Activated CD8-positive, alpha-beta T cell treated with anti-CD3 and anti-CD28 coated beads for 36 hours (primary cell): ENCODE data around the gene RASGRP2. TPM values are rescaled to one million over a fixed set of nuclear protein-coding genes. Genes with fewer than 3 reads are reported as not detected.

Experiments
- ATAC-seq: fragments of 200-7000 bp; cut with Tn5 transposase; one replicate; pipeline ENCODE4 v1.10.0; 2021; ENCODE audit warnings: mild to moderate bottlenecking, moderate library complexity
- CTCF ChIA-PET: fragments of 350-600 bp; sonication (Branson Sonifier 250); formaldehyde crosslinking; loops from one replicate; lab custom pipeline; 2021; ENCODE audit warnings: antibody characterized with exemption; lab: Charles Lee
- POLR2A ChIA-PET: fragments of 350-600 bp; sonication (Branson Sonifier 250); formaldehyde crosslinking; loops from one replicate; lab custom pipeline; 2021; ENCODE audit warnings: antibody characterized with exemption; lab: Charles Lee
- DNase-seq: peaks from one replicate; pipeline ENCODE4 v3.0.0-alpha.2; 2020
- H3K27ac Mint-ChIP-seq: one replicate; pipeline ENCODE4 v1.8.0; 2021; ENCODE audit warnings: mild to moderate bottlenecking, mixed read lengths
- H3K27me3 Mint-ChIP-seq: one replicate; pipeline ENCODE4 v1.8.0; 2021; ENCODE audit warnings: mixed read lengths
- H3K36me3 Mint-ChIP-seq: one replicate; pipeline ENCODE4 v1.8.0; 2021; ENCODE audit warnings: low read depth, mixed read lengths
- H3K4me1 Mint-ChIP-seq: one replicate; pipeline ENCODE4 v1.8.0; 2021; ENCODE audit warnings: low read depth, mixed read lengths
- H3K4me3 Mint-ChIP-seq: one replicate; pipeline ENCODE4 v1.8.0; 2021; ENCODE audit warnings: mild to moderate bottlenecking, moderate library complexity, mixed read lengths
- H3K9me3 Mint-ChIP-seq: one replicate; pipeline ENCODE4 v1.8.0; 2021; ENCODE audit warnings: mixed read lengths
- CTCF ChIP-seq: fragments of 200-600 bp; IDR thresholded peaks from one replicate; pipeline ENCODE4 v1.8.0; 2022; ENCODE audit warnings: antibody characterized with exemption, mild to moderate bottlenecking
- intact Hi-C: fragments of 100-400 bp; cut with micrococcal nuclease; formaldehyde crosslinking; loops from one replicate; pipeline ENCODE4 v1.10.0; 2022
- total RNA-seq, 2 experiments: library from RNA; stranded (reverse); gene quantifications; one replicate each; pipeline ENCODE4 v1.2.3, GENCODE V29; 2021

Gene RASGRP2
- total RNA-seq = 1 to 10 TPM; 7.8 to 8.2 TPM

- DNase-seq (peak; percentile 90), ATAC-seq (peak; percentile 59)
- peak; percentile 47 for TF ChIP-seq CTCF
- H3K9me3 Mint-ChIP-seq = no peaks in the 10 kb centered on the region
- no peaks in the 10 kb centered on the region for H3K36me3 Mint-ChIP-seq
- H3K4me3 Mint-ChIP-seq = peak within 1 kb of the TSS; percentile 65
- H3K4me1 Mint-ChIP-seq = peaks cover 20% of the 10 kb centered on the region
- intact Hi-C loops = loop anchor here (10.0 kb wide), 1 partner anchor 59 kb away; no protein-coding TSS in a partner anchor
- POLR2A ChIA-PET = interaction anchor here (1.1 to 16.1 kb wide), 6 partner anchors 23 to 120 kb away, joined by 3 to 331 read pairs (median 3); partner anchors contain the start of genes MEN1, PYGM and SF1
- peak within 1 kb of the TSS; percentile 22 for H3K27ac Mint-ChIP-seq
- CTCF ChIA-PET = interaction anchor here (0.6 to 6.8 kb wide), 19 partner anchors 10 to 391 kb away, joined by 3 to 54 read pairs (median 5); partner anchors contain the start of genes EHD1, PYGM and SF1
- H3K27me3 Mint-ChIP-seq = no peaks in the 10 kb centered on the region
Observed at GRCh38 chr11:64743591-64744543, at the start of gene RASGRP2. Gene RASGRP2, minus strand, starts transcription at chr11:64744142. Its CDS starts 1,276 bp downstream, at chr11:64742866.

- Mint-ChIP-seq H3K4me1 (peaks cover 20% of the 10 kb centered on the region), H3K27ac (peak overlapping the region; percentile 5), H3K9me3 (no peaks in the 10 kb centered on the region), H3K36me3 (peaks cover 9% of the 10 kb centered on the region), H3K27me3 (no peaks in the 10 kb centered on the region), H3K4me3 (no peak overlapping the region)
- no peak for TF ChIP-seq CTCF
- intact Hi-C loops = no loop called here
- ChIA-PET POLR2A (interaction anchor here (1.9 to 2.1 kb wide), 2 partner anchors 10 to 14 kb away, joined by 8 to 10 read pairs; partner anchors contain the start of gene SF1), CTCF (no interaction called here)
- DNase-seq = no peak
- no peak for ATAC-seq
Observed at GRCh38 chr11:64792482-64792881, 48.5 kb upstream of the RASGRP2 start.

GRCh38 chr11:64791781-64792291 lies 47.9 kb upstream of the RASGRP2 start:
- no peak for ATAC-seq
- CTCF ChIA-PET = no interaction called here
- Mint-ChIP-seq H3K36me3 (peaks cover 9% of the 10 kb centered on the region), H3K4me1 (peaks cover 20% of the 10 kb centered on the region), H3K27me3 (no peaks in the 10 kb centered on the region), H3K27ac (no peak overlapping the region), H3K4me3 (no peak overlapping the region), H3K9me3 (no peaks in the 10 kb centered on the region)
- no peak for TF ChIP-seq CTCF
- no peak for DNase-seq
- POLR2A ChIA-PET = interaction anchor here (1.0 to 2.1 kb wide), 3 partner anchors 10 to 19 kb away, joined by 3 to 10 read pairs (median 8); partner anchors contain the start of gene SF1
- intact Hi-C loops = no loop called here

GRCh38 chr11:64790205-64791095 lies 46.5 kb upstream of the RASGRP2 start:
- no peak for TF ChIP-seq CTCF
- Mint-ChIP-seq H3K4me1 (peaks cover 13% of the 10 kb centered on the region), H3K36me3 (no peaks in the 10 kb centered on the region), H3K27ac (no peak overlapping the region), H3K27me3 (no peaks in the 10 kb centered on the region), H3K9me3 (no peaks in the 10 kb centered on the region), H3K4me3 (no peak overlapping the region)
- ATAC-seq (no peak), DNase-seq (no peak)
- intact Hi-C loops = no loop called here
- CTCF ChIA-PET = no interaction called here
- POLR2A ChIA-PET = no interaction called here
